ENCODE results near the gene ILDR2.

The ILDR2 gene

DNA sequence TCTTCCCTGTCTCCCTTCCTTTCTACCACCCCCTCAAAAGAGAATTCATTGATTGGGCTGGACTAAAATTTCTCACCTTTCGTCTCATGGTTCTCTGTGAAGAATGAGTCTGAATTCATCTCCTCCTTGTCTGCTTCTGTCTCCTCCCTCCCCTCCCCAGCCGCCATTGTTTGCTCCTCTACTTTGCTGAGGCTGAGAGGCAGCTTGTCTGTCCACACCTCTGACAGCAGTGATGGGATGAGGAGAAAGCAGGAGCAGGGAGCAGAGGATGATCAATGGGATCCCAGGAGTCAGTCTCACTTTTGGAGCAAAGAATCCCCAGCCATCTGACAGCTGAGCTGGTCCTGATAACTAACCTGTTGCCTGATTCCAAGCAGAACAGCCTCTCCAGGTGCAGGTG lies 2.5 kb downstream of the ILDR2 start:
- no peak for DNase-seq (ENCODE audit: low read depth)
- TF ChIP-seq, protein P1, sequence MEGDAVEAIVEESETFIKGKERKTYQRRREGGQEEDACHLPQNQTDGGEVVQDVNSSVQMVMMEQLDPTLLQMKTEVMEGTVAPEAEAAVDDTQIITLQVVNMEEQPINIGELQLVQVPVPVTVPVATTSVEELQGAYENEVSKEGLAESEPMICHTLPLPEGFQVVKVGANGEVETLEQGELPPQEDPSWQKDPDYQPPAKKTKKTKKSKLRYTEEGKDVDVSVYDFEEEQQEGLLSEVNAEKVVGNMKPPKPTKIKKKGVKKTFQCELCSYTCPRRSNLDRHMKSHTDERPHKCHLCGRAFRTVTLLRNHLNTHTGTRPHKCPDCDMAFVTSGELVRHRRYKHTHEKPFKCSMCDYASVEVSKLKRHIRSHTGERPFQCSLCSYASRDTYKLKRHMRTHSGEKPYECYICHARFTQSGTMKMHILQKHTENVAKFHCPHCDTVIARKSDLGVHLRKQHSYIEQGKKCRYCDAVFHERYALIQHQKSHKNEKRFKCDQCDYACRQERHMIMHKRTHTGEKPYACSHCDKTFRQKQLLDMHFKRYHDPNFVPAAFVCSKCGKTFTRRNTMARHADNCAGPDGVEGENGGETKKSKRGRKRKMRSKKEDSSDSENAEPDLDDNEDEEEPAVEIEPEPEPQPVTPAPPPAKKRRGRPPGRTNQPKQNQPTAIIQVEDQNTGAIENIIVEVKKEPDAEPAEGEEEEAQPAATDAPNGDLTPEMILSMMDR (IDR thresholded peaks at IDR 0.05; ENCODE audit: low read length, missing control alignments) = no peak

DNA sequence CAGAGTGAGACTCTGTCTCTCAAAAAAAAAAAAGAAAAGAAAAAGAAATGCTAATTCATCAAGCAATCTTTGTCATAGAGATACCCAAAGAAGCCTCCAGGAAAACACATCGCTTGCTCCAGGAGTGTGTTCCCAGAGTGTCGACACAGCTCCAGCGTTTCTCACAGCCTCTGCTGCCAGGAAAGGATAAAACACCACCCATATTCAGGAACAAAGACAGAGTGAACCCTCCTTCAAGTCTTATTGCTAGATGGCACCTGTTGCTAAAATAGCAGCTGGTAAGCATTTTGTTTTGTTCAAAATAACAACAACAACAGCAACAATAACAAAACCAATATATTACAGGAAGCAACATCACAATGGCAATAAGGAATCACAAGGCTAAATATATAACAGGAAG lies 3.1 kb downstream of the ILDR2 start:
- no peak overlapping the region for H3K4me3 ChIP-seq (replicated peaks; ENCODE audit: low read depth, low read length)
- TF ChIP-seq, protein P1 (IDR thresholded peaks at IDR 0.05; ENCODE audit: low read length, missing control alignments) = no peak
- no peak for DNase-seq (ENCODE audit: low read depth)

More for the DNA sequence above, 2.5 kb downstream of the ILDR2 start:
- H3K4me3 ChIP-seq (replicated peaks; ENCODE audit: low read depth, low read length) = no peak overlapping the region

DNA sequence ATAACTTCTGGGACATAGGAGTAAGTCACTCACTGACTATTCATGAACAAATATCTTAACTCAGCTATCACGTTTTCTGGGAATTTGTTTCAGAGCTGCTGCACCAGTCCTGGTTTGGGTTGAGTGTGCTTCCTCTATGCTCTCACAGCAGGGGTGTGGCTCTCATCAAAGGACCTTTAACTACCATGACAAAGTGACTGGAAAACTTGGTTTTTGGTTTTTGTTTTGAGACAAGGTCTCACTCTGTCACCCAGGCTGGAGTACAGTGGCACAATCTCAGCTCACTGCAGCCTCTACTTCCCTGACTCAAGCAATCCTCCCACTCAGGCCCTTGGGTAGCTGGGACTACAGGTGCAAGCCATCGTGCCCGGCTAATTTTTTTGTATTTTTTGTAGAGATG lies 4.1 kb downstream of the ILDR2 start:
- TF ChIP-seq, protein P1 (IDR thresholded peaks at IDR 0.05; ENCODE audit: low read length, missing control alignments) = no peak
- no peak overlapping the region for H3K4me3 ChIP-seq (replicated peaks; ENCODE audit: low read depth, low read length)
- no peak for DNase-seq (ENCODE audit: low read depth)

DNA sequence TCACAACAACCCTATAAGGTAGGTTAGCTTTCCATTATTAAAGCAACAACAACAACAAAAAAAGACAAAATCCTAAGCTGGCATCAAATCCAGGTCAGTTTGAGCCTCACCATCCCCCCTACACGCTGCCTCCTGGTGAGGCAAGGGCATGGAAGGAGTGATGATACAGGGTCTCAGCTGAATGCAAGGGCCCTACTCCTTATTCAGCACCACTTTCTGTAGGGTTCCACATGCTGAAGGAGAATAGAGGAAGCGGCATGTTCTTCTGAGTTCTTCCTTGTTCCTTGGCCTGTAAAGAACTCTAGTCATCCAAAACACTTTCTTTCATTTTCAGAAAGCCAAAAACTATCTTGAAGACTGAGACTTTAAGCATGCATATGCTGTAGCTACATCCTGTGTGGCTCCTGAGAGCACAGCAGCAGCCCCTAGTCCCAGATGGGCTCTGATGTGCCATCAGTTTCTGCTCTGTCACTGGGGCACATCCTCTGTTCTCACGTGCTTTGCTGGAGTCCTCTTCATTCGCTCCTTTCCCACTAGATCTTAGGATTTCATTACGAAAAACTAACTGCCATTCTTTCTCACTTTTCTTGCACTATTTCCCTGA lies 6.2 kb downstream of the ILDR2 start:
- TF ChIP-seq, protein P1 (IDR thresholded peaks at IDR 0.05; ENCODE audit: low read length, missing control alignments) = no peak

DNA sequence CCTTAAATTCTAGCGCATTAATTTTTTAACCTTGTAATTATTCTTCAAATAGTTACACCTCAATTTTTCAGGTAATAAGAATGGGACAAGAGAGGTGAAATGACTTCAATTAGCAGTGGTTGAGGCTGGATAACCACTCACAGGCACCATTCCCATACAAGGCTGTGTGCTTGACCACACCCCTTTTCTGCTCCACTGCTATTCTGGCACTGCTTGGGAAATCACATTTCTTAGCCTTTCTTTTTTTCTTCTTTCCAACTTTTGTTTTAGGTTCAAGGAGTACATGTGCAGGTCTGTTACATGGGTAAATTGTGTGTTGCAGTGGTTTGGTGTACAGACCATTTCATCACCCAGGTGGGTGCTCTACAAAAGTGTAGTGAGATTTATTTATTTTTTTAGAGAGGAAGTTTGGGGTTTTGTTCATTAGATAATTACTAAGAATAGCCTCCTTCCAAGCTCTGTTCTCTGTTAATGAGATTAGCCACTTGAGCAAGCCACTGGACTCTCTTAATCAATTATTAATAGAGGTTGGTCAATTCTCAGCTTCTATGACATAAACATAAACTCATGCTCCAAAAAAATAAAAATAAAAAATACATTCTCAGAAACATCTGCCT lies 14.4 kb downstream of the ILDR2 start:
- no peak overlapping the region for H3K4me3 ChIP-seq (replicated peaks; ENCODE audit: low read depth, low read length)
- TF ChIP-seq, protein P1 (IDR thresholded peaks at IDR 0.05; ENCODE audit: low read length, missing control alignments) = no peak

More for the DNA sequence above, 6.2 kb downstream of the ILDR2 start:
- no peak for DNase-seq (ENCODE audit: low read depth)
- H3K4me3 ChIP-seq (replicated peaks; ENCODE audit: low read depth, low read length) = no peak overlapping the region

DNA sequence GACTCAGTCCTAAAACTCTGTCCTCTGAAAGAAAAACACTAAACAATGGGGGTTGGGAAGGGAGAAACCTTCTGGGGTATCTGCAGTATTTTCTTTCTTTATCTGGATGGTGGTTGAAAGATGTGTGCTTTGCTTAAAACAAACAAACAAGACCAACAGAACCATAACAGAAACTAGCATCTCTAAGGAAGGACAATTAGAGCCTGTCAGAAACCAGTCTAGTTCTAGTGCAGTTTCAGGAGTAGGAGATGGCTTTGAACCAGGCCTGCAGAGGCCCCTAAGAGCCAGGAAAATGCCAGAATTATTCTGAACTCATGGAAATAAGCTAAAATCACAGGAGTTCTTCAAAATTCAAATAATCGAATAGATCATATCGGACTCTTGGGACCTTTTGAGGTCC lies 18.5 kb downstream of the ILDR2 start:
- DNase-seq (ENCODE audit: low read depth) = no peak
- TF ChIP-seq, protein P1 (IDR thresholded peaks at IDR 0.05; ENCODE audit: low read length, missing control alignments) = no peak
- no peak overlapping the region for H3K4me3 ChIP-seq (replicated peaks; ENCODE audit: low read depth, low read length)

More for the DNA sequence above, 14.4 kb downstream of the ILDR2 start:
- no peak for DNase-seq (ENCODE audit: low read depth)

Data from fibroblast of pulmonary artery (primary cell).